Activated naive CD8-positive, alpha-beta T cell treated with anti-CD3 and anti-CD28 coated beads, Interleukin-2, amount 10 ng/mL, durations not matched to agents 7 days and 5 days (primary cell): ENCODE data around the gene CCL16. TPM values are rescaled to one million over a fixed set of nuclear protein-coding genes. Genes with fewer than 3 reads are reported as not detected.

Experiments
- ATAC-seq: fragments of 150-1000 bp; cut with Tn5 transposase; one replicate; pipeline ENCODE4 v1.10.0; 2021; ENCODE audit warnings: low read depth, moderate library complexity
- POLR2A ChIA-PET: fragments of 350-600 bp; sonication (Branson Sonifier 250); formaldehyde crosslinking; loops from one replicate; lab custom pipeline; 2021; ENCODE audit warnings: antibody characterized with exemption; lab: Charles Lee
- DNase-seq: peaks from one replicate; pipeline ENCODE4 v3.0.0; 2021
- H3K27ac Mint-ChIP-seq: one replicate; pipeline ENCODE4 v1.8.0; 2022; ENCODE audit warnings: mild to moderate bottlenecking, mixed read lengths
- H3K27me3 Mint-ChIP-seq: one replicate; pipeline ENCODE4 v1.8.0; 2022; ENCODE audit warnings: mild to moderate bottlenecking, moderate library complexity, mixed read lengths
- H3K36me3 Mint-ChIP-seq: one replicate; pipeline ENCODE4 v1.8.0; 2021; ENCODE audit warnings: mild to moderate bottlenecking, mixed read lengths
- H3K4me1 Mint-ChIP-seq: one replicate; pipeline ENCODE4 v1.8.0; 2021; ENCODE audit warnings: mixed read lengths
- H3K4me3 Mint-ChIP-seq: one replicate; pipeline ENCODE4 v1.8.0; 2022; ENCODE audit warnings: mild to moderate bottlenecking, moderate library complexity, mixed read lengths
- H3K9me3 Mint-ChIP-seq: one replicate; pipeline ENCODE4 v1.8.0; 2021; ENCODE audit warnings: mixed read lengths
- total RNA-seq, 2 experiments: library from RNA; stranded (reverse); gene quantifications; one replicate each; pipeline ENCODE4 v1.2.3, GENCODE V29; 2021

The CCL16 gene
- total RNA-seq, 2 experiments from 2014 or later: not detected

- Mint-ChIP-seq H3K27ac (no peak overlapping the region), H3K36me3 (no peaks in the 10 kb centered on the region), H3K4me3 (no peak overlapping the region), H3K27me3 (peaks cover 11% of the 10 kb centered on the region), H3K9me3 (no peaks in the 10 kb centered on the region), H3K4me1 (no peaks in the 10 kb centered on the region)
- ATAC-seq (no peak), DNase-seq (no peak)
- POLR2A ChIA-PET: no interaction called here
Observed at GRCh38 chr17:35977509-35977908, 3.8 kb downstream of the CCL16 start.

GRCh38 chr17:35973333-35974260 is 7.7 kb downstream of the CCL16 start:
- Mint-ChIP-seq H3K27ac (no peak overlapping the region), H3K9me3 (no peaks in the 10 kb centered on the region), H3K4me1 (peaks cover 2% of the 10 kb centered on the region), H3K36me3 (no peaks in the 10 kb centered on the region), H3K4me3 (no peak overlapping the region), H3K27me3 (peaks cover 21% of the 10 kb centered on the region)
- no peak for DNase-seq
- no peak for ATAC-seq
- POLR2A ChIA-PET: no interaction called here

- no peak for ATAC-seq
- no peak overlapping the region for H3K4me3 Mint-ChIP-seq
- DNase-seq: no peak
- H3K36me3 Mint-ChIP-seq: no peaks in the 10 kb centered on the region
- POLR2A ChIA-PET: no interaction called here
- H3K27me3 Mint-ChIP-seq: peaks cover 21% of the 10 kb centered on the region
- no peaks in the 10 kb centered on the region for H3K9me3 Mint-ChIP-seq
- peaks cover 2% of the 10 kb centered on the region for H3K4me1 Mint-ChIP-seq
- H3K27ac Mint-ChIP-seq: no peak overlapping the region
Observed at GRCh38 chr17:35972945-35973332, 8.4 kb downstream of the CCL16 start.

- Mint-ChIP-seq H3K9me3 (no peaks in the 10 kb centered on the region), H3K27me3 (peaks cover 21% of the 10 kb centered on the region), H3K27ac (no peak overlapping the region), H3K36me3 (no peaks in the 10 kb centered on the region), H3K4me3 (no peak overlapping the region), H3K4me1 (peaks cover 2% of the 10 kb centered on the region)
- no peak for ATAC-seq
- DNase-seq: no peak
- POLR2A ChIA-PET: no interaction called here
Observed at GRCh38 chr17:35972535-35972934, 8.8 kb downstream of the CCL16 start.

- peaks cover 2% of the 10 kb centered on the region for H3K4me1 Mint-ChIP-seq
- DNase-seq (no peak), ATAC-seq (no peak)
- H3K27ac Mint-ChIP-seq: no peak overlapping the region
- no peak overlapping the region for H3K4me3 Mint-ChIP-seq
- no peaks in the 10 kb centered on the region for H3K9me3 Mint-ChIP-seq
- no peaks in the 10 kb centered on the region for H3K36me3 Mint-ChIP-seq
- H3K27me3 Mint-ChIP-seq: peaks cover 21% of the 10 kb centered on the region
- POLR2A ChIA-PET: no interaction called here
Observed at GRCh38 chr17:35972066-35972465, 9.2 kb downstream of the CCL16 start.

GRCh38 chr17:35969558-35970380 is 11.5 kb downstream of the CCL16 start:
- DNase-seq: peak; percentile 62
- POLR2A ChIA-PET: interaction anchor here (0.9 kb wide), 1 partner anchor 9 kb away, joined by 3 read pairs; no protein-coding TSS in a partner anchor
- Mint-ChIP-seq H3K4me3 (no peak overlapping the region), H3K36me3 (no peaks in the 10 kb centered on the region), H3K27ac (no peak overlapping the region), H3K9me3 (no peaks in the 10 kb centered on the region), H3K27me3 (peaks cover 15% of the 10 kb centered on the region), H3K4me1 (peaks cover 2% of the 10 kb centered on the region)
- peak; percentile 63 for ATAC-seq

GRCh38 chr17:35968520-35969054 is 12.7 kb downstream of the CCL16 start:
- H3K27ac Mint-ChIP-seq: no peak overlapping the region
- H3K4me3 Mint-ChIP-seq: no peak overlapping the region
- H3K27me3 Mint-ChIP-seq: peaks cover 18% of the 10 kb centered on the region
- ATAC-seq (no peak), DNase-seq (no peak)
- H3K4me1 Mint-ChIP-seq: peaks cover 2% of the 10 kb centered on the region
- H3K9me3 Mint-ChIP-seq: no peaks in the 10 kb centered on the region
- no peaks in the 10 kb centered on the region for H3K36me3 Mint-ChIP-seq
- POLR2A ChIA-PET: no interaction called here

GRCh38 chr17:35965272-35965671 is 16.0 kb downstream of the CCL16 start:
- ATAC-seq (no peak), DNase-seq (no peak)
- Mint-ChIP-seq H3K4me3 (no peak overlapping the region), H3K27ac (no peak overlapping the region), H3K36me3 (no peaks in the 10 kb centered on the region), H3K27me3 (peaks cover 13% of the 10 kb centered on the region), H3K4me1 (peaks cover 2% of the 10 kb centered on the region), H3K9me3 (no peaks in the 10 kb centered on the region)
- POLR2A ChIA-PET: no interaction called here

- Mint-ChIP-seq H3K9me3 (no peaks in the 10 kb centered on the region), H3K36me3 (no peaks in the 10 kb centered on the region), H3K27ac (no peak overlapping the region), H3K4me3 (no peak overlapping the region), H3K27me3 (peaks cover 15% of the 10 kb centered on the region), H3K4me1 (no peaks in the 10 kb centered on the region)
- POLR2A ChIA-PET: no interaction called here
- DNase-seq (no peak), ATAC-seq (no peak)
Observed at GRCh38 chr17:35963663-35964062, 17.6 kb downstream of the CCL16 start.

- no peaks in the 10 kb centered on the region for H3K9me3 Mint-ChIP-seq
- H3K4me3 Mint-ChIP-seq: no peak overlapping the region
- peaks cover 1% of the 10 kb centered on the region for H3K36me3 Mint-ChIP-seq
- POLR2A ChIA-PET: no interaction called here
- H3K4me1 Mint-ChIP-seq: no peaks in the 10 kb centered on the region
- no peak overlapping the region for H3K27ac Mint-ChIP-seq
- peaks cover 39% of the 10 kb centered on the region for H3K27me3 Mint-ChIP-seq
- DNase-seq (no peak), ATAC-seq (no peak)
Observed at GRCh38 chr17:35953720-35954119, 27.6 kb downstream of the CCL16 start.

- Mint-ChIP-seq H3K27ac (no peak overlapping the region), H3K27me3 (peaks cover 18% of the 10 kb centered on the region), H3K36me3 (peaks cover 1% of the 10 kb centered on the region), H3K4me1 (peaks cover 3% of the 10 kb centered on the region), H3K9me3 (no peaks in the 10 kb centered on the region), H3K4me3 (no peak overlapping the region)
- ATAC-seq: no peak
- no peak for DNase-seq
- POLR2A ChIA-PET: interaction anchor here (0.7 kb wide), 2 partner anchors 30 to 85 kb away, joined by 3 read pairs; no protein-coding TSS in a partner anchor
Observed at GRCh38 chr17:35949401-35949800, 31.9 kb downstream of the CCL16 start.

GRCh38 chr17:35948092-35948491 is 33.2 kb downstream of the CCL16 start:
- H3K27ac Mint-ChIP-seq: no peak overlapping the region

GRCh38 chr17:35947156-35947585 is 34.1 kb downstream of the CCL16 start:
- POLR2A ChIA-PET: no interaction called here
- DNase-seq: peak; percentile 51
- no peaks in the 10 kb centered on the region for H3K36me3 Mint-ChIP-seq

More at GRCh38 chr17:35948092-35948491, 33.2 kb downstream of the CCL16 start:
- peaks cover 11% of the 10 kb centered on the region for H3K27me3 Mint-ChIP-seq
- DNase-seq (no peak), ATAC-seq (no peak)
- H3K9me3 Mint-ChIP-seq: no peaks in the 10 kb centered on the region
- POLR2A ChIA-PET: no interaction called here
- no peak overlapping the region for H3K4me3 Mint-ChIP-seq
- H3K4me1 Mint-ChIP-seq: peaks cover 5% of the 10 kb centered on the region
- peaks cover 1% of the 10 kb centered on the region for H3K36me3 Mint-ChIP-seq

More at GRCh38 chr17:35947156-35947585, 34.1 kb downstream of the CCL16 start:
- Mint-ChIP-seq H3K27me3 (peaks cover 9% of the 10 kb centered on the region), H3K4me3 (peak overlapping the region; percentile 16), H3K4me1 (peaks cover 10% of the 10 kb centered on the region), H3K27ac (no peak overlapping the region), H3K9me3 (no peaks in the 10 kb centered on the region)
- peak; percentile 78 for ATAC-seq
